Renal cortex interstitium (tissue), 15 donors: ENCODE data around the gene DCTN4. TPM values are rescaled to one million over a fixed set of nuclear protein-coding genes. Genes with fewer than 3 reads are reported as not detected.
"Not testable (repeated sequence)": the region's sequence is repeated elsewhere in the genome, so short reads cannot be mapped to it uniquely, and the experiment has no call there.

Source experiments
- DNase-seq, 11 donors: peaks; one replicate each; pipeline ENCODE4 v3.0.0-alpha.2; 2013; ENCODE audit warnings: low read depth in 9 of 11, low spot score in 4 of 11; ENCODE audit errors: extremely low read depth in 1 of 11
- long read RNA-seq, 16 experiments: transcript quantifications; one replicate each; lab custom pipeline, GENCODE V29; 2026
- polyA plus RNA-seq, 3 donors: library from polyadenylated mRNA; unstranded; fragments of 120-200 nt; gene quantifications; one replicate each; pipeline ENCODE4 v1.2.1, GENCODE V29; 2013; ENCODE audit not compliant: insufficient read length in 3 of 3

Gene DCTN4
- polyA plus RNA-seq, result 10 to 100 TPM; 57.8 to 72.0 (median 68.9) TPM
- long read RNA-seq, donor 1, full-length matches to known transcripts, result 13 of 13 reads
- long read RNA-seq, donor 1, partial matches to known transcripts, result 0 of 13 reads
- long read RNA-seq, donor 1, other reads (novel, unspliced or antisense), result 0 of 13 reads
- long read RNA-seq, donor 2, full-length matches to known transcripts, result 4 of 4 reads
- long read RNA-seq, donor 2, partial matches to known transcripts, result 0 of 4 reads
- long read RNA-seq, donor 2, other reads (novel, unspliced or antisense), result 0 of 4 reads
- long read RNA-seq, donor 3, full-length matches to known transcripts, result 16 of 16 reads
- long read RNA-seq, donor 3, partial matches to known transcripts, result 0 of 16 reads
- long read RNA-seq, donor 3, other reads (novel, unspliced or antisense), result 0 of 16 reads
- long read RNA-seq, donor 4, full-length matches to known transcripts, result 9 of 17 reads
- long read RNA-seq, donor 4, partial matches to known transcripts, result 8 of 17 reads
- long read RNA-seq, donor 4, other reads (novel, unspliced or antisense), result 0 of 17 reads
- long read RNA-seq, donor 5, result 0 reads
- long read RNA-seq, donor 6, full-length matches to known transcripts, result 6 of 24 reads
- long read RNA-seq, donor 6, partial matches to known transcripts, result 18 of 24 reads
- long read RNA-seq, donor 6, other reads (novel, unspliced or antisense), result 0 of 24 reads
- long read RNA-seq, donor 7, full-length matches to known transcripts, result 2 of 2 reads
- long read RNA-seq, donor 7, partial matches to known transcripts, result 0 of 2 reads
- long read RNA-seq, donor 7, other reads (novel, unspliced or antisense), result 0 of 2 reads
- long read RNA-seq, donor 8, result 0 reads
- long read RNA-seq, donor 9, full-length matches to known transcripts, result 6 of 6 reads
- long read RNA-seq, donor 9, partial matches to known transcripts, result 0 of 6 reads
- long read RNA-seq, donor 9, other reads (novel, unspliced or antisense), result 0 of 6 reads
- long read RNA-seq, donor 10, full-length matches to known transcripts, result 11 of 11 reads
- long read RNA-seq, donor 10, partial matches to known transcripts, result 0 of 11 reads
- long read RNA-seq, donor 10, other reads (novel, unspliced or antisense), result 0 of 11 reads
- long read RNA-seq, donor 11, full-length matches to known transcripts, result 6 of 6 reads
- long read RNA-seq, donor 11, partial matches to known transcripts, result 0 of 6 reads
- long read RNA-seq, donor 11, other reads (novel, unspliced or antisense), result 0 of 6 reads
- long read RNA-seq, donor 12, result 0 reads
- long read RNA-seq, donor 13, result 0 reads
- long read RNA-seq, donor 14, full-length matches to known transcripts, result 4 of 10 reads
- long read RNA-seq, donor 14, partial matches to known transcripts, result 6 of 10 reads
- long read RNA-seq, donor 14, other reads (novel, unspliced or antisense), result 0 of 10 reads
- long read RNA-seq, donor 15, full-length matches to known transcripts, result 4 of 4 reads
- long read RNA-seq, donor 15, partial matches to known transcripts, result 0 of 4 reads
- long read RNA-seq, donor 15, other reads (novel, unspliced or antisense), result 0 of 4 reads
- long read RNA-seq, donor 16, full-length matches to known transcripts, result 17 of 23 reads
- long read RNA-seq, donor 16, partial matches to known transcripts, result 6 of 23 reads
- long read RNA-seq, donor 16, other reads (novel, unspliced or antisense), result 0 of 23 reads

GRCh38 chr5:150758531-150759333 lies at the start of gene DCTN4:
TSS of gene DCTN4 (minus strand) at chr5:150759017. CDS start at chr5:150758993, 24 bp downstream.
- peak; percentile 93 to 99 (median 97) for DNase-seq

GRCh38 chr5:150804388-150804787 lies 45.6 kb upstream of the DCTN4 start:
- no peak for DNase-seq

- DNase-seq, result peak in 6 of 11 donors; percentile 59 to 89 (median 74)
Observed at GRCh38 chr5:150801117-150801927, 42.5 kb upstream of the DCTN4 start.

- DNase-seq, result no peak
Observed at GRCh38 chr5:150797384-150797783, 38.6 kb upstream of the DCTN4 start.

- DNase-seq, result no peak
Observed at GRCh38 chr5:150794927-150795326, 36.1 kb upstream of the DCTN4 start.

GRCh38 chr5:150793423-150793888 lies 34.6 kb upstream of the DCTN4 start:
- DNase-seq, result not testable (repeated sequence)

- DNase-seq, result no peak
Observed at GRCh38 chr5:150791536-150791935, 32.7 kb upstream of the DCTN4 start.

- peak in 1 of 11 donors; percentile 39 for DNase-seq
Observed at GRCh38 chr5:150789943-150790611, 31.3 kb upstream of the DCTN4 start.

GRCh38 chr5:150789450-150789849 lies 30.6 kb upstream of the DCTN4 start:
- DNase-seq, result no peak

- peak in 1 of 11 donors; percentile 36 for DNase-seq
Observed at GRCh38 chr5:150788977-150789376, 30.2 kb upstream of the DCTN4 start.

- no peak for DNase-seq
Observed at GRCh38 chr5:150787656-150788055, 28.8 kb upstream of the DCTN4 start.

GRCh38 chr5:150786876-150787275 lies 28.1 kb upstream of the DCTN4 start:
- no peak for DNase-seq

GRCh38 chr5:150785950-150786349 lies 27.1 kb upstream of the DCTN4 start:
- DNase-seq, result no peak

- DNase-seq, result peak in 8 of 11 donors; percentile 73 to 93 (median 89)
Observed at GRCh38 chr5:150783422-150783928, 24.7 kb upstream of the DCTN4 start.

- DNase-seq, result no peak
Observed at GRCh38 chr5:150782850-150783249, 24.0 kb upstream of the DCTN4 start.
